SK-N-SH (cell line): Measurements from ENCODE around the gene THSD4. TPM values are rescaled to one million over a fixed set of nuclear protein-coding genes. Genes with fewer than 3 reads are reported as not detected.

Experiments
- CTCF ChIA-PET: fragments of 300-600, 350-600 bp; formaldehyde crosslinking; extraction: SDS; loops from one replicate; lab custom pipeline; 2021; lab: Yijun Ruan, JAX
- POLR2A ChIA-PET: fragments of 350-600 bp; sonication (Branson Sonifier 250); formaldehyde crosslinking; extraction: SDS; loops from one replicate; lab custom pipeline; 2020; ENCODE audit warnings: antibody characterized with exemption, inconsistent platforms; lab: Yijun Ruan, JAX
- DNase-seq: peaks from one replicate; pipeline ENCODE4 v3.0.0; 2012
- H2AFZ ChIP-seq: fragments of 200-600 bp; sonication (generic); 2 replicates; pipeline ENCODE4 v1.8.1; 2016; ENCODE audit warnings: antibody characterized with exemption, mild to moderate bottlenecking, low read depth
- H3F3A ChIP-seq: fragments of 200-600 bp; sonication (generic); replicated peaks from 2 replicates; pipeline ENCODE3; 2016; ENCODE audit warnings: antibody characterized with exemption, mild to moderate bottlenecking; ENCODE audit not compliant: insufficient read depth
- H3K27ac ChIP-seq, 2 experiments: fragments of 200-500 bp in 1 of 2; fragments of 200-600 bp in 1 of 2; sonication (Bioruptor generic) in 1 of 2; sonication (generic), shearing (Covaris generic) in 1 of 2; 2 replicates each; pipeline versions ENCODE4 v1.5.1 to v1.6.1; 2014 to 2016; ENCODE audit warnings: low read depth in 2 of 2, inconsistent platforms in 1 of 2, low read length in 1 of 2, mild to moderate bottlenecking in 1 of 2, mixed read lengths in 1 of 2
- H3K27me3 ChIP-seq: fragments of 200-600 bp; sonication (generic), shearing (Covaris generic); 2 replicates; pipeline ENCODE4 v1.6.1; 2016; ENCODE audit warnings: mixed run types; ENCODE audit not compliant: insufficient read depth
- H3K36me3 ChIP-seq, 2 experiments: fragments of 200-500 bp in 1 of 2; fragments of 200-600 bp in 1 of 2; sonication (Bioruptor generic) in 1 of 2; sonication (generic) in 1 of 2; replicated peaks in 1 of 2; 2 replicates each; pipeline versions ENCODE3 to v1.5.1; 2014 to 2016; ENCODE audit warnings: low read length in 1 of 2, mild to moderate bottlenecking in 1 of 2; ENCODE audit not compliant: insufficient read depth in 2 of 2, control insufficient read depth in 1 of 2
- H3K4me1 ChIP-seq, 2 experiments: fragments of 200-500 bp in 1 of 2; fragments of 200-600 bp in 1 of 2; sonication (Bioruptor generic) in 1 of 2; sonication (generic), shearing (Covaris generic) in 1 of 2; 2 replicates each; pipeline versions ENCODE4 v1.5.1 to v1.6.1; 2014 to 2016; ENCODE audit warnings: low read depth in 1 of 2, low read length in 1 of 2, mixed run types in 1 of 2; ENCODE audit not compliant: insufficient read depth in 2 of 2, control insufficient read depth in 1 of 2
- H3K4me2 ChIP-seq: fragments of 200-600 bp; sonication (generic), shearing (Covaris generic); 2 replicates; pipeline ENCODE4 v1.6.1; 2017; ENCODE audit warnings: mixed run types
- H3K4me3 ChIP-seq, 2 experiments: fragments of 200-500 bp in 1 of 2; fragments of 200-600 bp in 1 of 2; sonication (Bioruptor generic) in 1 of 2; sonication (generic), shearing (Covaris generic) in 1 of 2; 2 replicates each; pipeline versions ENCODE4 v1.5.1 to v1.8.1; 2014 to 2016; ENCODE audit warnings: low read depth in 2 of 2, inconsistent platforms in 1 of 2, low read length in 1 of 2, mild to moderate bottlenecking in 1 of 2, mixed read lengths in 1 of 2, moderate library complexity in 1 of 2
- H3K79me2 ChIP-seq: fragments of 200-600 bp; sonication (generic); 2 replicates; pipeline ENCODE4 v1.8.1; 2017; ENCODE audit warnings: mild to moderate bottlenecking; ENCODE audit not compliant: insufficient read depth
- H3K9ac ChIP-seq: fragments of 200-600 bp; sonication (generic); 2 replicates; pipeline ENCODE4 v1.6.1; 2017; ENCODE audit warnings: mixed run types
- H3K9me2 ChIP-seq: fragments of 200-600 bp; sonication (generic); 2 replicates; pipeline ENCODE4 v1.6.1; 2017; ENCODE audit warnings: mixed run types
- H3K9me3 ChIP-seq: fragments of 200-600 bp; sonication (generic); 2 replicates; pipeline ENCODE4 v1.6.1; 2017; ENCODE audit warnings: mixed run types, mild to moderate bottlenecking, moderate library complexity
- H4K20me1 ChIP-seq: fragments of 200-600 bp; sonication (generic); 2 replicates; pipeline ENCODE4 v1.6.1; 2017; ENCODE audit warnings: mild to moderate bottlenecking, mixed run types; ENCODE audit not compliant: insufficient read depth
- CHD2 ChIP-seq: fragments of 150-350 bp; IDR thresholded peaks from 2 replicates; pipeline ENCODE4 v1.6.1; 2018; ENCODE audit warnings: low read length; ENCODE audit not compliant: partially characterized antibody
- ELF1 ChIP-seq: IDR thresholded peaks from 2 replicates; pipeline ENCODE4 v1.4.0; 2012
- FOXJ3 ChIP-seq: sonication (generic); formaldehyde crosslinking; IDR thresholded peaks from 2 replicates; pipeline ENCODE4 v1.5.1; 2020; ENCODE audit warnings: mild to moderate bottlenecking, missing genetic modification reagents
- GABPA ChIP-seq: IDR thresholded peaks from 2 replicates; pipeline ENCODE4 v1.4.0; 2012; ENCODE audit warnings: low read depth, mild to moderate bottlenecking
- GATA2 ChIP-seq: sonication (generic); formaldehyde crosslinking; IDR thresholded peaks from 2 replicates; pipeline ENCODE4 v1.5.0; 2020; ENCODE audit warnings: mild to moderate bottlenecking, missing genetic modification reagents
- JUND ChIP-seq: IDR thresholded peaks from 2 replicates; pipeline ENCODE4 v1.4.0; 2012
- MEF2A ChIP-seq: IDR thresholded peaks from 2 replicates; pipeline ENCODE4 v1.4.0; 2012; ENCODE audit warnings: low read depth, borderline replicate concordance
- MXI1 ChIP-seq: IDR thresholded peaks from 2 replicates; pipeline ENCODE4 v1.6.1; 2012; ENCODE audit warnings: mild to moderate bottlenecking, low read depth, low read length, improper control_type of control experiment
- NFIC ChIP-seq: IDR thresholded peaks from 2 replicates; pipeline ENCODE4 v1.4.0; 2012; ENCODE audit warnings: borderline replicate concordance
- NRF1 ChIP-seq: IDR thresholded peaks from 2 replicates; pipeline ENCODE4 v1.6.1; 2012; ENCODE audit warnings: low read depth, mild to moderate bottlenecking, low read length
- RCOR1 ChIP-seq: fragments of 150-350 bp; IDR thresholded peaks from 2 replicates; pipeline ENCODE4 v1.6.1; 2017; ENCODE audit warnings: antibody characterized with exemption, low read length
- RFX5 ChIP-seq: IDR thresholded peaks from 2 replicates; pipeline ENCODE4 v1.6.1; 2012; ENCODE audit warnings: mild to moderate bottlenecking, improper control_type of control experiment, low read length
- SIN3A ChIP-seq: IDR thresholded peaks from 2 replicates; pipeline ENCODE4 v1.6.1; 2012; ENCODE audit warnings: low read depth, mild to moderate bottlenecking, low read length, moderate library complexity, borderline replicate concordance
- TAF1 ChIP-seq: IDR thresholded peaks from 2 replicates; pipeline ENCODE4 v1.6.1; 2012; ENCODE audit warnings: low read depth, mild to moderate bottlenecking, low read length, moderate library complexity, borderline replicate concordance
- YY1 ChIP-seq: IDR thresholded peaks from 2 replicates; pipeline ENCODE4 v1.4.0; 2012; ENCODE audit warnings: low read depth, mild to moderate bottlenecking
- WGBS: methylation state at CpG from one replicate; pipeline ENCODE4 v1.1.6; 2017; ENCODE audit warnings: low lambda C conversion rate; 5-methylcytosine and 5-hydroxymethylcytosine counted together
- polyA plus RNA-seq, 3 experiments: library from polyadenylated mRNA; depleted of rRNA; stranded (reverse); fragments of >200 nt; gene quantifications; 2 replicates each; pipeline ENCODE4 v1.2.3, GENCODE V29; 2012
- TF ChIP-seq, protein P1 (sequence below): fragments of 150-350 bp; IDR thresholded peaks from 2 replicates; pipeline ENCODE4 v1.6.1; 2017; ENCODE audit warnings: antibody characterized with exemption, low read length, low read depth, borderline replicate concordance
- TF ChIP-seq, protein P2 (sequence below): IDR thresholded peaks from 2 replicates; pipeline ENCODE4 v1.6.1; 2012; ENCODE audit warnings: mild to moderate bottlenecking, low read depth, low read length, moderate library complexity
- TF ChIP-seq, protein P3 (sequence below): IDR thresholded peaks from 2 replicates; pipeline ENCODE4; 2012
- TF ChIP-seq, protein P4 (sequence below): IDR thresholded peaks from 2 replicates; pipeline ENCODE4 v1.4.0; 2012; ENCODE audit warnings: low read depth, borderline replicate concordance

THSD4 gene
- polyA plus RNA-seq, 1 of the 3 experiments (the other 2 are of a cell fraction): 79.1 TPM

DNA sequence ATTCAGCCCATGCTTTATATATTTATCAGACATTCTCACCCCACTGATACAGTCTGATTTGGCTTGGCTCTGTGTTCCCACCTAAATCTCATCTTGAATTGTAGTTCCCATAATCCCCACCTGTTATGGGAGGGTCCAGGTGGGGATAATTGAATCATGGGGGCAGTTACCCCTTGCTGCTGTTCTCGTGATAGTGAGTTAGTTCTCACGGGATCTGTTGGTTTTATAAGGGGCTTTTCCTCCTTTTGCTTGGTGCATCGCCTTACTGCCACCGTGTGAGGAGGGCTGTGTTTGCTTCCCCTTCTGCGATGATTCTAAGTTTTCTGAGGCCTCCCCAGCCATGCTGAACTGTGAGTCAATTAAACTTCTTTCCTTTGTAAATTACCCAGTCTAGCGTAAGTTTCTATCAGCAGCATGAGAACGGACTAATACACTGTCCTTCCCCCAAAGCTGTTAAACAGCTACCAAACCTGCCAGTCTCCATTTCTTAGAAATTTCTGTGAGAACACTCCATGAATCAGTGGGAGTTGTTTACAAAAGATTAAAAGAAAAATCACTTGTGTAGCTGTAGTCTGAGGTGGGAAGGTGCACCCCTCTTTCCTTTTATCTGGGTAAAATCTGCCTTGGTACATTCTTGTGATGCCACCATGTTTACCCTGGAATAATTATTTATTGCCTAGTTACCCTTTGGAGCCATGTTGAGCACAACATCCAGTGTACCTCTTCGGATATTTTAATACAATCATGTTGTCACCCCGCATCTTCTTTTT, 160.5 kb downstream of the THSD4 start:
- no peak for DNase-seq
- H3K9me3 ChIP-seq: no peaks in the 10 kb centered on the region
- CTCF ChIA-PET: no interaction called here
- H3K27me3 ChIP-seq: no peaks in the 10 kb centered on the region
- peaks cover 53% of the 10 kb centered on the region for H3F3A ChIP-seq
- H3K36me3 ChIP-seq: no peaks in the 10 kb centered on the region
- H4K20me1 ChIP-seq: no peaks in the 10 kb centered on the region
- TF ChIP-seq NRF1: no peak
- no peak for TF ChIP-seq FOXJ3 (CRISPR knock-in tag)
- no peak for TF ChIP-seq ELF1
- TF ChIP-seq, protein P1, sequence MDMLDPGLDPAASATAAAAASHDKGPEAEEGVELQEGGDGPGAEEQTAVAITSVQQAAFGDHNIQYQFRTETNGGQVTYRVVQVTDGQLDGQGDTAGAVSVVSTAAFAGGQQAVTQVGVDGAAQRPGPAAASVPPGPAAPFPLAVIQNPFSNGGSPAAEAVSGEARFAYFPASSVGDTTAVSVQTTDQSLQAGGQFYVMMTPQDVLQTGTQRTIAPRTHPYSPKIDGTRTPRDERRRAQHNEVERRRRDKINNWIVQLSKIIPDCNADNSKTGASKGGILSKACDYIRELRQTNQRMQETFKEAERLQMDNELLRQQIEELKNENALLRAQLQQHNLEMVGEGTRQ: no peak
- TF ChIP-seq, protein P2, sequence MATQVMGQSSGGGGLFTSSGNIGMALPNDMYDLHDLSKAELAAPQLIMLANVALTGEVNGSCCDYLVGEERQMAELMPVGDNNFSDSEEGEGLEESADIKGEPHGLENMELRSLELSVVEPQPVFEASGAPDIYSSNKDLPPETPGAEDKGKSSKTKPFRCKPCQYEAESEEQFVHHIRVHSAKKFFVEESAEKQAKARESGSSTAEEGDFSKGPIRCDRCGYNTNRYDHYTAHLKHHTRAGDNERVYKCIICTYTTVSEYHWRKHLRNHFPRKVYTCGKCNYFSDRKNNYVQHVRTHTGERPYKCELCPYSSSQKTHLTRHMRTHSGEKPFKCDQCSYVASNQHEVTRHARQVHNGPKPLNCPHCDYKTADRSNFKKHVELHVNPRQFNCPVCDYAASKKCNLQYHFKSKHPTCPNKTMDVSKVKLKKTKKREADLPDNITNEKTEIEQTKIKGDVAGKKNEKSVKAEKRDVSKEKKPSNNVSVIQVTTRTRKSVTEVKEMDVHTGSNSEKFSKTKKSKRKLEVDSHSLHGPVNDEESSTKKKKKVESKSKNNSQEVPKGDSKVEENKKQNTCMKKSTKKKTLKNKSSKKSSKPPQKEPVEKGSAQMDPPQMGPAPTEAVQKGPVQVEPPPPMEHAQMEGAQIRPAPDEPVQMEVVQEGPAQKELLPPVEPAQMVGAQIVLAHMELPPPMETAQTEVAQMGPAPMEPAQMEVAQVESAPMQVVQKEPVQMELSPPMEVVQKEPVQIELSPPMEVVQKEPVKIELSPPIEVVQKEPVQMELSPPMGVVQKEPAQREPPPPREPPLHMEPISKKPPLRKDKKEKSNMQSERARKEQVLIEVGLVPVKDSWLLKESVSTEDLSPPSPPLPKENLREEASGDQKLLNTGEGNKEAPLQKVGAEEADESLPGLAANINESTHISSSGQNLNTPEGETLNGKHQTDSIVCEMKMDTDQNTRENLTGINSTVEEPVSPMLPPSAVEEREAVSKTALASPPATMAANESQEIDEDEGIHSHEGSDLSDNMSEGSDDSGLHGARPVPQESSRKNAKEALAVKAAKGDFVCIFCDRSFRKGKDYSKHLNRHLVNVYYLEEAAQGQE: no peak
- TF ChIP-seq SIN3A: no peak
- TF ChIP-seq, protein P3, sequence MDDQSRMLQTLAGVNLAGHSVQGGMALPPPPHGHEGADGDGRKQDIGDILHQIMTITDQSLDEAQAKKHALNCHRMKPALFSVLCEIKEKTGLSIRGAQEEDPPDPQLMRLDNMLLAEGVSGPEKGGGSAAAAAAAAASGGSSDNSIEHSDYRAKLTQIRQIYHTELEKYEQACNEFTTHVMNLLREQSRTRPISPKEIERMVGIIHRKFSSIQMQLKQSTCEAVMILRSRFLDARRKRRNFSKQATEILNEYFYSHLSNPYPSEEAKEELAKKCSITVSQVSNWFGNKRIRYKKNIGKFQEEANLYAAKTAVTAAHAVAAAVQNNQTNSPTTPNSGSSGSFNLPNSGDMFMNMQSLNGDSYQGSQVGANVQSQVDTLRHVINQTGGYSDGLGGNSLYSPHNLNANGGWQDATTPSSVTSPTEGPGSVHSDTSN: no peak
- TF ChIP-seq RCOR1: no peak
- no peak for TF ChIP-seq YY1
- TF ChIP-seq TAF1: no peak
- no peak for TF ChIP-seq JUND
- TF ChIP-seq MXI1: no peak
- TF ChIP-seq CHD2: no peak
- TF ChIP-seq RFX5: no peak
- TF ChIP-seq, protein P4, sequence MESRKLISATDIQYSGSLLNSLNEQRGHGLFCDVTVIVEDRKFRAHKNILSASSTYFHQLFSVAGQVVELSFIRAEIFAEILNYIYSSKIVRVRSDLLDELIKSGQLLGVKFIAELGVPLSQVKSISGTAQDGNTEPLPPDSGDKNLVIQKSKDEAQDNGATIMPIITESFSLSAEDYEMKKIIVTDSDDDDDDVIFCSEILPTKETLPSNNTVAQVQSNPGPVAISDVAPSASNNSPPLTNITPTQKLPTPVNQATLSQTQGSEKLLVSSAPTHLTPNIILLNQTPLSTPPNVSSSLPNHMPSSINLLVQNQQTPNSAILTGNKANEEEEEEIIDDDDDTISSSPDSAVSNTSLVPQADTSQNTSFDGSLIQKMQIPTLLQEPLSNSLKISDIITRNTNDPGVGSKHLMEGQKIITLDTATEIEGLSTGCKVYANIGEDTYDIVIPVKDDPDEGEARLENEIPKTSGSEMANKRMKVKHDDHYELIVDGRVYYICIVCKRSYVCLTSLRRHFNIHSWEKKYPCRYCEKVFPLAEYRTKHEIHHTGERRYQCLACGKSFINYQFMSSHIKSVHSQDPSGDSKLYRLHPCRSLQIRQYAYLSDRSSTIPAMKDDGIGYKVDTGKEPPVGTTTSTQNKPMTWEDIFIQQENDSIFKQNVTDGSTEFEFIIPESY: no peak
- no peak for TF ChIP-seq NFIC
- TF ChIP-seq GABPA: no peak
- no peak for TF ChIP-seq MEF2A
- TF ChIP-seq GATA2 (CRISPR knock-in tag): no peak
- H3K4me3 ChIP-seq: no peak overlapping the region
- H2AFZ ChIP-seq: no peak overlapping the region
- peak overlapping the region; percentile 25; the same call in 1 of the 2 replicates for H3K4me2 ChIP-seq
- peaks cover 10 to 60% of the 10 kb centered on the region in 2 experiments; a peak in 3 of 4 replicates for H3K4me1 ChIP-seq
- peaks cover 12% of the 10 kb centered on the region; the same call in 1 of the 2 replicates for H3K79me2 ChIP-seq
- 90% methylated on average over 9 of the region's 9 CpGs for WGBS
- H3K27ac ChIP-seq: peak overlapping the region in 1 of 2 experiments; percentile 71; a peak in 1 of 4 replicates
- no peaks in the 10 kb centered on the region for H3K9me2 ChIP-seq
- POLR2A ChIA-PET: no interaction called here
- H3K9ac ChIP-seq: no peak overlapping the region
